Measurements from ENCODE around the gene SNX10.

SNX10 gene

GRCh38 chr7:26406433-26406832 lies 114.8 kb downstream of the SNX10 start:
- DNase-seq: no peak

DNA sequence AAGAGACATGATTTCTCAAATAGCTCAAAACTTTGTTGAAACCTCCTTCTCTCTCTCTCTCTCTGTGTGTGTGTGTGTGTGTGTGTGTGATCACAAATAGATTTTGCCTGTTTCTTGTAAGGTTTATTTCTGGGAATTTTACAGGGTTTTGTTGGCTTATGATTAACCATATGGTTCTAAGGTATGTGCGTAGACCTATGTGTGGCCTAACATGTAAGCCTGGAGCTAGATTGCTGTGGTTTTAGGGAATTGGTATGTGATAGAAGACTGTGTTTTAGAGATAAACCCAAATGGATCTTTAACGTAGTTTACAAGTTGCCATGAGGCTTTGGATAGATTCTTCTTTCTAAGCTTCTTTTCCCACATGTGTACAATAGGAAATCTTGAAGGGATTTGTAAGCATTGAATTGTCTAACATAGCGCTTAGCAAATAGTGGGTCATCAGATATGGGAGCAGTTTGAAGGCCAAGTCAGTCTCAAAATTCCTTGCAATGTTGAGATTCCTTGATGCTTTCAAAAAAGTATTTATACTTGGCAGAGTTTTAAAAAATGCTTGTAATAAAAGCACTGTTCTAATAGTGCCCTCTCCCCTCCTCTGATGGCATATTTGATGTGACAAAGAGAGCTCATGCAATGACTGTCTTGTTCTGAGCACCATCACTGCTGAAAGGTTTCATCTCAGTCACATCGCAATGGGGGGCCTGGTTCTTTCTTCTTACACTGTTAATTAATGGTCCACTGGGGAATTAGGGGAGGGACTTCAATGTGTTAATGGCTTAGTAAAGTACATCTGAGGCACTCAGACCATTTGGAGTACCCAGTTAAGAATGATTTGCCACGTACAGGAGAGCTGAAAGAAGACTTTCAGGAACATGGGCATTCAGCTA lies 118.2 kb downstream of the SNX10 start:
- DNase-seq: no peak

DNA sequence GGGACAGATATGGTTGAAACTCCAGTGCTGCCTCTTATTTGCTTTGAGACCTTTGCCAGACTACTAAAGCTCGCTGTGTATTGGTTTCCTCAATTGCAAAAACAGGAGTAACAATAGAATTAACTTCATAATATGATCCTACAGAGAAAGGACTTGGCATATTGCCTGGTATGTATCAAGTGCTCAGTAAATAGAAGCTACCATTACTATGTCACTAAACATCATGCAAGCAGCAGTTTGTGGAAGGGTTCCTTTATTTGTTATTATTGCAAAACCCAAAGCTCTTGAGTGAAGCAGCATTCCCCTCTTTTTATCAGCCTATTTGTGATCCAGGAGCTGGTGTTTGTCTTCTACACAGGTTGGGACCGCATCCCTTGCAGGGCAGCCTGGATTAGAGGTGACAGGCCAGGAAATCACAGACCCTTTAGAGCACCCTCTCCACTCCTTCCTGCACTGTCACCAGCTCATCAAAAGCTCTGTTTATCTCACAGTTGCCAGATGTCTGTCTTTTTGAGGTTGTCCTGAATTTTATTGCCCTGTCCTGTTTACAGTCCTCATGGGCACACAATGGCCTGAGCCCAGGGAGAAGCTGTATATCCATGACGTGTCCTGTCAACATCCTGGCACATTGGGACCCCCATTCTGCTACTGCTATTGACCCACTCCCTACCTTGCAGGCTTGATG lies 121.5 kb downstream of the SNX10 start:
- DNase-seq: no peak

GRCh38 chr7:26416004-26416403 lies 124.3 kb downstream of the SNX10 start:
- no peak for DNase-seq

- no peak for DNase-seq
These were observed 126.3 kb downstream of the SNX10 start for GRCh38 chr7:26417911-26418413.

DNA sequence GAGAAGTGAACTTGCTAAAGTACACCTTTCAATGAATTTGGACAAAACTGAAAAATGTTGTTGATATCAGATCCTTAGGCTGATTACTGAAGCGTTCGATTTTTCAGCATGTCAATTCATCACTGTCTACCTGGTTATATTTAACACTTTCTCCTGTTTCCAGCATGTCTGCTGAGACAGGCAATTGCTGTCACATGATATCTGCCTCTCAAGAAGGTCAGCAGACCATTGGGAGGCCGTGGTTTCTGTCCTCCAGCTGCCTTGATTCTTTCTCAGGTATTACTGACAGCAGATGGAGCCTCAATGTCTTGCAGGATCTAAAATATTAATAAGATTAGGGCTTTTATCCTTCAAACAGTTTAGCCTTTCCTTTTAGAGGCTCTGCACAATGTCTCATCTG lies 127.5 kb downstream of the SNX10 start:
- DNase-seq: no peak

- DNase-seq: no peak
These were observed 128.9 kb downstream of the SNX10 start for GRCh38 chr7:26420422-26421019.

DNA sequence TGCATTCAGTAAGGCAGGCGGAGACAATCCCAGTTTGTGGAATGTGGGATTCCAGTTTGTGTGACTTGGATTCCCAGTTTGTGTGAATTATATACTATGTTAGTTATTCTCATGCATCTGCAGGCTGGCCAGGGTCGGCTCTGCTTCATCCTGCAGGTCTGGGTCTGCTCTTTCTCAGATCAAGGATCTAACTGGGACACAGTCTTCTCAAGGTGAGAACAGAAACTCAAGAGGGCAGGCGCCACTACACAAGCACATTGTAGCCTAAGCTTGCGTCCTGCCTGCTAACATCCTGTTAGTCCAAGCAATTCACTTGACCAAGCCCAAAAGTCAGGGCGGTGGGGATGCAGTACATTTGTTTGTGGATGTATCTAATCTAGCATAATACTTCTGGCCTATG lies 131.1 kb downstream of the SNX10 start:
- DNase-seq: no peak

DNA sequence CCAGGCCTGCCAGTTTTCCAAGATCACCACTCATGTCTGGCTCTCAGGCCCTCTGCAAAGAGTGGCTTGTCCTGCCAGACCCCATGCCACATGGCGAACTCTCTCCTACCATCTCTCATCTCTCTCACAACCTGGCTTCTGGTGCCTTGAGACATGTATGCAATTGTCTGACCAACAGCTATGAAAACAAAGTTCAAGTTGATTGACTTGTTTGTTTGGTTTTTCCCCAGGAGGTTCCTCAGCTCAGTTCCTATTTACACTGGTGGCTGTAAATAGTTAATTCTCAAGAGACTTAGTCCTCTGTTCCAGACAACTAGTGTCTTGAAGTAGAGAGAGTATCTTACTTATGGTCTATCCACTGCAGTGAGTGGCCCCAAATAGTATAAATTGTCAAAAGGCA lies 131.8 kb downstream of the SNX10 start:
- DNase-seq: no peak
